NCI-H1436 treated with DMSO at 0.1 percent for 48 hours (cell line): Measurements from ENCODE around the gene RPEL1.
"Not testable (repeated sequence)": the region's sequence is repeated elsewhere in the genome, so short reads cannot be mapped to it uniquely, and the experiment has no call there.

Experiments
- DNase-seq: peaks from one replicate; lab custom pipeline; 2025; lab: John Stamatoyannopoulos, UW

RPEL1 gene

DNA sequence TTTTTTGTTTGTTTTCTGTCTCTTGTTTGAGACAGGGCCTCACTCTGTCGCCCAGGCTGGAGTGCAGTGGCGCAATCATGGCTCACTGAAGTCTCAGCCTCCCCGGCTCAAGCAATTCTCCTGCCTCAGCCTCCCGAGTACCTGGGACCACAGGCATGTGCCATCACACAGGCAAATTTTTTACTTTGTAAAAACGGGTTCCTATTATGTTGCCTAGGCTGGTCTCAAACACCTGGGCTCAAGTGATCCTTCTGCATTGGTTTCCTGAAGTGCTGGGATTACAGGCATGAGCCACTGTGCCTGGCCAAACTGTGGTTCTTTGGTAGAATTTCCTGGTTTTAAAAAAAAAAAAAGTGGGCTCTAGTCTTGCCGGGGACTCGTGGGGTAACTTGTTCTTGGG is at the start of gene RPEL1:
TSS of gene RPEL1 (plus strand) at position 301 of the 400 bp plus-strand sequence. CDS start 110 bp downstream, outside the sequence.
- not testable (repeated sequence) for DNase-seq

DNA sequence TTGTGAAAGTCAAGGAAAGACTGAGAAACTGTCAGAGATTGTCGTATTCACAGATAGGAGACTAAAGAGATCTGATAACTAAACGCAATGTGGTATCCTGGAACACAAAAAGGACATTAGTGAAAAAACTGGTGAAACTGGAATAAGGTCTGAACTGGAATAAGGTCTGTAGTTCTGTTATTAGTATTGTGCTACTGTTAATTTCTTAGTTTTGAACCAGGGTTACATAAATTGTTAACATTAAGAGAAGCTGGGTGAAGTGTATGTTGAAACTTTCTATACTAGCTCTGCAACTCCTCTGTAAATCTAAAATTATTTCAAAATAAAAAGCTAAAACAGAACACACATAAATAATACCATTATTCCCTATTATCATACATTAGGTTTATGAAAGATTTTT is 49.2 kb upstream of the RPEL1 start:
- DNase-seq = no peak

DNA sequence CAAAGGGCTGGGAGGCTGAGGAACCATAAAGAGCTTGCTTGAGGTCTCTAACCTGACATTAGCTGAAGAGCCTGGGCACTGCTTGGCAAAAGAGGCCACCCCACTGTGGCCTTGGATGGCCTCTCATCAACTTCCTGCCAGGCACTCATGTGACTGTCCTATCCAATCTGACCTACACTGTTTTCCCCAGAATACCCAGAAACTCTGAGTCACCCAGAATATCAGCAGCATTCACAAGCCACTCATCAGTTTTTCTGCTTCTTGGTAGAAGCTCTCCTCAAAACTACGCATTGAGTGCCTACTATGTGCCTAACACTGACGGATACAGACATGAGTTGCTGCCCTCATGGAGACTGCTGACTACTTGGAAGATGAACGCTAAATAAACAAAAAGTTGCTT is 48.5 kb upstream of the RPEL1 start:
- DNase-seq = no peak

DNA sequence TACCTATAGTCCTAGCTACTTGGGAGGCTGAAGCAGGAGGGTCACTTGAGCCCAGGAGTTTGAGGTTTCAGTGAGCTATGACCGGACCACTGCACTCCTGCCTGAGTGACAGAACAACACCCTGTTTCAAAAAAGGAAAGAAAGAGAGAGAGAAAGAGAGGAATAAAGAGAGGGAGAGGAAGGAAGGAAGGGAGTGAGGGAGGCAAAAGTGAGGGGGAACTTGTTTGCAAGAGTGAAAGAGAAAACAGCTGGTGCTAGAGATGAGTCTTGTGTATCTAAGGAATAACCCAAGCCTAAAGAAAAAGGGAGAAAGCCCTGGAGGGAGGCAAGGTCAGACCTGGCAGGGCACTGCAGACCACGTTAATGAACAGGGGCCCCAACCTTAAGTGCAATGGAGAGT is 47.8 kb upstream of the RPEL1 start:
- no peak for DNase-seq

DNA sequence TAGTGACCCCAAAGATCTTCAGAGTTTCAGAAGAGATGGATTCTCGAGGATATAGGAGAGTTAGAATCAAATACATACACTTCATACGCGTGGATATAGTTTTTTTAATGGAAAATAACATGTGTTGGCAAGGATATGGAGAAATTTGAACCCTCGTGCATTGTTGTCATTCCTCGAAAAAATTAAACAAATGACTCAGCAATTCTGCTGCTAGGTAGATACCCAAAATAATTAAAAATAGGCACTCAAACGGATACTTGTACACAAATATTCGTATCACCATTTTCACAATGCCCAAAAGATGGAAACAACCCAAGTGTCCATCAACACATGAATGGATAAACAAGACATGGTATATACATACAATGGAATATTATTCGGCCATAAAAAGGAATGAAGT is 47.0 kb upstream of the RPEL1 start:
- no peak for DNase-seq

DNA sequence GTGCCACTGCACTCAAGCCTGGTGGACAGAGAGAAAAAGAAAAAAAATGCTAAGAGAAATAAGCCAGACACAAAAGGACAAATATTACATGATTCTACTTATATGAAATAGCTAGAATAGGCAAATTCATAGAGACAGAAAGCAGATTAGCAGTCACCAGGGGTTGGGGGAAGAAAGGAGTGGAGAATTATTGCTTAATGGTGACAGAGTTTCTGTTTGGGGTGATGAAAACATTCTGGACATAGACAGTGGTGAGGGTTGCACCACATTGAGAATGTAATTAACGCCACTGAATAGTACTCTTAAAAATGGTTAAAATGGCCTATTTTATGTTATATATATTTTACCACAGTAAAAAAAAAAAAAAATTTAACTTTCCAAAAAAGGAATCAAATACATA is 46.2 kb upstream of the RPEL1 start:
- DNase-seq = no peak

DNA sequence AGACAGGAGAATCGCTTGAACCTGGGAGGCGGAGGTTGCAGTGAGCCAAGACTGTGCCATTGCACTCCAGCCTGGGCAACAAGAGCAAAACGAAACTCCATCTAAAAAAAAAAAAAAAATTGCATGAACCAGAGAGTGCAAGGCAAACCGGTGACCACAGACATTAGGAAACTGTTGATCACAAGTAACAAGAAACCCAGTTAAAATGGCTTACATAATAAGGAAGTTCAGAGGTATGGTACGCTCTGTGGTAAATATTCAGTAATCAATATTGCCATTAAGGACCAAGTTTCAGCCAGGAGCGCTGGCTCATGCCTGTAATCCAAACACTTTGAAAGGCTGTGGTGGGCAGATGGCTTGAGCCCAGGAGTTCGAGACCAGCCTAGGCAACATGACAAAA is 43.4 kb upstream of the RPEL1 start:
- DNase-seq = no peak

DNA sequence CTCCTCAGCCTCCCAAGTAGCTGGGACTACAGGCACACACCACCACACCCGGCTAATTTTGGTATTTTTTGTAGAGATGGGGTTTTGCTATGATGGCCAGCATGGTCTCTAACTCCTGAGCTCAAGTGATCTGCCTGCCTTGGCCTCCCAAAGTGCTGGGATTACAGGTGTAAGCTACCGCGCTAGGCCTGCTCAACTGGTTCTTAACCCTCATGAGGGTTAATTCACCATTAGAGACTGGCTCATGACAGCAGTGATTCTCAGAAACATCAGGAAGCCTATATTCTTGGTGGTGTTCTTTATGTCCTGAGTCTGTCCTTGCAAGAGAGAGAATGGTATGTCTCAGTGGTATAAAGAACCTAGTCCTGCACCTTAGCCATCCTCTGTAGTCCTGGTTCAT is 42.2 kb upstream of the RPEL1 start:
- no peak for DNase-seq

DNA sequence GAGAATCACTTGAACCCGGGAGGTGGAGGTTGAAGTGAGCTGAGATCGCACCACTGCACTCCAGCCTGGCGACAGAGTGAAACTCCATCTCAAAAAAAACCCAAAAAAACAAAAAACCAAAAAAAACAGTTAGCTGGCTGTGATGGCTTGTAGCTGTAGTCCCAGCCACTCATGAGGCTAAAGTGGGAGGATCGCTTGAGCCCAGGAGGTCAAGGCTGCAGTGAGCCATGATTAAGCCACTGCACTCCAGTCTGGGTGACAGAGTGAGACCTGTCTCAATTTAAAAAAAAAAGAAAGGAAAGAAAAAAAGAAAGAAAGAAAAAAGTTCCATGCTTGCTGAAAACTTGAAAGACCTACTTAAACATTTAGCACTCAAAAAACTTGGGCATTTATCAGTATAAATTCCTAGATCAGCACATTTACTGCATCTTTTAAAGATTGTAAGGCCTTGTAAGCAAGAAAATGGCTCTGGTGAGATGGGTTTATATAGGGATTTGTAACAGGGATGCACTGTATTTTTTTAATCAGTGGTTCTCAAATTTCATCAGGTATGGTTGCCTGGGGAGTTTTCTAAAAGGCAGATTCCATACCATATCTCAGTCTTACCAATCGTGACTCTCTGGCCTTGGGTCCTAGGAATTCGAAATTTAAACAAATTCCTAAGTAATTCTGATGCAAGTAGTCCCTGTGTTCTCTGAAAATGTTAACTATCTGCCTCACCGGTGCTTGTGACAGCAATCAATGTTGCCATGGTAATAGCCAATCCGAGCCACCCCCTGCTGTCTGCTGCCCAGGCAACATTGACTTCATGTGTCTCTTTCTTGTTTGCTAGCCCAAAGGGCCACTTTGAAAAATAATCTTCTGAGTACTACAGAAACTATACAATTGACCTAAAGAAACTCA is 41.1 kb upstream of the RPEL1 start:
- no peak for DNase-seq

DNA sequence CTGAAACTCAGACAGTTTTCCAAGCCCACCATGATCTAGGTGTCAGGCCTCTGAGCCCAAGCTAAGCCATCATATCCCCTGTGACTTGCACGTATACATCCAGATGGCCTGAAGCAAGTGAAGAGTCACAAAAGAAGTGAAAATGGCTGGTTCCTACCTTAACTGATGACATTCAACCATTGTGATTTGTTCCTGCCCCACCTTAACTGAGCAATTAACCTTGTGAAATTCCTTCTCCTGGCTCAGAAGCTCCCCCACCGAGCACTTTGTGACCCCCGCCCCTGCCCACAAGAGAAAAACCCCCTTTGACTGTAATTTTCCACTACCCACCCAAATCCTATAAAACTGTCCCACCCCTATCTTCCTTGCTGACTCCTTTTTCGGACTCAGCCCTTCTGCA is 40.3 kb upstream of the RPEL1 start:
- DNase-seq = not testable (repeated sequence)

DNA sequence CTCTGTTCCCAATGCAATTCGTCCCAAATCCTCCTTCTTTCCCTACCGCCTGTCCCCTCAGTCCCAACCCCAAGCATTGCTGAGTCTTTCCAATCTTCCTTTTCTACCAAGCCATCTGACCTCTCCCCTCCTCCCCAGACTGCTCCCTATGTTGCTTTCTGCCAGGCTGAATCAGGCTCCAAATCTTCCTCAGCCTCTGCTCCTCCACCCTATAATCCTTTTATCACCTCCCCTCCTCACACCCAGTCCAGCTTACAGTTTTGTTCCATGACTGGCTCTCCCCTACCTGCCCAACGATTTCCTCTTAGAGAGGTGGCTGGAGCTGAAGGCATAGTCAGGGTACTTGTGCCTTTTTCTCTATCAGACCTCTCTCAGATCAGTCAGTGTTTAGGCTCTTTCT is 39.0 kb upstream of the RPEL1 start:
- DNase-seq = not testable (repeated sequence)

DNA sequence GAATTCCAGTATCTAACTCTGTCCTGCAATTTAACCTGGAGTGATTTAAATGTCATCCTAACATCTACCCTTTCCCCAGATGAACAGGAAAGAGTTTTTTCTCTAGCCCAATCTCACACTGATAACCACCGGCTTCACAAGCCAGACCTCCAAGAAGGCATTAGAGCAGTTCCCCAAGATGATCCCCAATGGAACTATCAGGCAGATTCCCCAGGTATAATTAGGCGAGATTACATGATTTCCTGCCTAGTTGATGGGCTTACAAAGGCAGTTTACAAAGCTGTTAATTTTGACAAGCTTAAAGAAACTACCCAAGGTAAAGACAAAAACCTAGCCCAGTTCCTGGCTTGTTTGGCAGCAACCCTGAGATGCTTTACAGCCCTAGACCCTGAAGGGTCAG is 38.5 kb upstream of the RPEL1 start:
- DNase-seq = no peak

DNA sequence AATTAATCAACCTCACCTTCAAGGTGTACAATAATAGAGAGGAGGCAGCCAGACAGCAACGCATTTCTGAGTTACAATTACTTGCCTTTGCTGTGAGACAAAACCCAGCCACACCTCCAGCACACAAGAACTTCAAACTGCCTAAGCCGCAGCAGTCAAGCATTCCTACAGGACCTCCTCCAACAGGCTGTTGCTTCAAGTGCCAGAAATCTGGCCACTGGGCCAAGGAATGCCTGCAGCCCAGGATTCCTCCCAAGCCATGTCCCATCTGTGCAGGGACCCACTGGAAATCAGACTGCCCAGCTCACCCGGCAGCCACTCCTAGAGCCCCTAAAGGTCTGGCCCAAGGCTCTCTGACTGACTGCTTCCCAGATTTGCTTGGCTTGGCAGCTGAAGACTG is 38.0 kb upstream of the RPEL1 start:
- DNase-seq = not testable (repeated sequence)

DNA sequence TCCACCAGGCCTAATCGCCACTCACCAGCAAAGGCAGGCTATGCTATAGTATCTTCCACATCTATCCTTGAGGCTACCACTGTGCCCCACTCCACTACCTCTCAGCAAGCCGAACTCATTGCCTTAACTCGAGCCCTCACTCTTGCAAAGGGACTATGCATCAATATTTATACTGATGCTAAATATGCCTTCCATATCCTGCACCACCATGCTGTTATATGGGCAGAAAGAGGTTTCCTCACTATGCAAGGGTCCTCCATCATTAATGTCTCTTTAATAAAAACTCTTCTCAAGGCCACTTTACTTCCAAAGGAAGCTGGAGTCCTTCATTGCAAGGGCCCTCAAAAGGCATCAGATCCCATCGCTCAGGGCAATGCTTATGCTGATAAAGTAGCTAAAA is 35.4 kb upstream of the RPEL1 start:
- not testable (repeated sequence) for DNase-seq

DNA sequence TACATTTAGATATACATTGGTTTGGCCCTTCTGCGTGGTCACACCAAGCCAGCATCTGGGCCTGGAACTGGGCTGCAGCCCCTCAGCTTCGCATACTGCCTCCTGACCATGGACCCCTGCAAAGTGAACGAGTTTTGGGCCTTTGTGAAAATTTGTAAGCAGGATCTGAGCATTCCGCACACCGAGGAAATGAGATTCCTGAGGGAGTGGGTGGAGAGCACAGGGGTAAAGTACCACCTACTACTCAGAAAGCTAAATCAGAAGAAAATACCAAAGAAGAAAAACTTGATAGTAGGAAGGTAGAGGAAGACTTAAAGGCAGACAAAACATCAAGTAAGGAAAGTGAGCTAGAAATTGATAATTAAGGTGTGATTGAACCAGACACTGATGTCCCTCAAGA is 30.1 kb upstream of the RPEL1 start:
- DNase-seq = no peak

DNA sequence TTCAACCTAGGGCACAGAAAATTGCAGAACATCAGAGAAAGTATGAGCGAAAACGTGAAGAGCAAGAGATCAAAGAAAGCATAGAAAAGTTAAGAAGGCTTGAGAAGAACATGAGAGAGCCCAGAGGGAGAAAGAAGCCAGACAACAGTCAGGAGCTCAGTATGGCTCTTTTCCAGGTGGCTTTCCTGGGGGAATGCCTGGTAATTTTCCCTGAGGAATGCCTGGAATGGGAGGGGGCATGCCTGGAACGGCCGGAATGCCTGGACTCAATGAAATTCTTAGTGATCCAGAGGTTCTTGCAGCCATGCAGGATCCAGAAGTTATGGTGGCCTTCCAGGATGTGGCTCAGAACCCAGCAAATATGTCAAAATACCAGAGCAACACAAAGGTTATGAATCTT is 29.3 kb upstream of the RPEL1 start:
- not testable (repeated sequence) for DNase-seq

DNA sequence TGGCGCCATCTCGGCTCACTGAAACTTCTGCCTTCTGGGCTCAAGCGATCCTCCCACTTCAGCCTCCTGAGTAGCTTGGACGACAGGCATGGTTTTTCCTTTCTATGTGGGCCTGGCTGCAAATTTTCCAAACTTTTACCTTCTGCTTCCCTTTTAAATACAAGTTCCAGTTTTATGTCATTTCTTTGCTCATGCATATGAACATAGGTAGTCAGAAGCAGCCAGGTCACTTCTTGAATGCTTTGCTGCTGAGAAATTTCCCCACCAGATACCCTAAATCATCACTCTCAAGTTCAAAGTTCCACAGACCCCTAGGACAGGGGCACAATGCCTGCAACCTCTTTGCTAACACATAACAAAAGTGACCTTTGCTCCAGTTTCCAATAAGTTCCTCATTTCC is 21.6 kb upstream of the RPEL1 start:
- DNase-seq = no peak

DNA sequence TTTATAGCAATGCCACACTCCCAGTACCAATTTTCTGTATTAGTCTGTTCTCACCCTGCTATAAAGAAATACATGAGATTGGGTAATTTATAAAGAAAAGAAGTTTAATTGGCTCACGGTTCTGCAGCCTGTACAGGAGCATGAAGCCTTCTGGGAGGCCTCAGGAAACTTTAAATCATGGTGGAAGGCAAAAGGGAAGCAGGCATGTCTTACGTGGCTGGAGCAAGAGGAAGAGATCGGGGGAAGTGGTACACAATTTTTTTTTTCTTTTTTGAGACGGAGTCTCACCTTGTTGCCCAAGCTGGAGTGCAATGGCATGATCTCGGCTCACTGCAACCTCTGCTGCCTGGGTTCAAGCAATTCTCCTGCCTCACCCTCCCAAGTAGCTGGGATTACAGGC is 21.0 kb upstream of the RPEL1 start:
- not testable (repeated sequence) for DNase-seq

DNA sequence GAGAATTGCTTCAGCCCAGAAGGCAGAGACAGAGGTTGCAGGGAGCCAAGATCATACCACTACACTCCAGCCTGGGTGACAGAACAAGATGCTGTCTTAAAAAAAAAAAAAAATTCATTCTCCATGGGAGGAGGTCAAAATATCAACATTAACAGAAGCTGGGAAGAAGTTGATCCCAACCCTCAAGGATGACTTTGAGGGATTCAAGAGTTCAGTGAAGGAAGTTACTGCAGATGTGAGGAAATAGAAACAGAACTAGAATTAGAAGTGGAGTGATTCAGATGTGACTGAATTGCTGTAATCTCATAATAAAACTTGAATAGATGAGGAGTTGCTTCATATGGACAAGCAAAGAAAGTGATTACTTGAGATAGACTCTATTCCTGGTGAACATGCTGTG is 19.7 kb upstream of the RPEL1 start:
- no peak for DNase-seq

DNA sequence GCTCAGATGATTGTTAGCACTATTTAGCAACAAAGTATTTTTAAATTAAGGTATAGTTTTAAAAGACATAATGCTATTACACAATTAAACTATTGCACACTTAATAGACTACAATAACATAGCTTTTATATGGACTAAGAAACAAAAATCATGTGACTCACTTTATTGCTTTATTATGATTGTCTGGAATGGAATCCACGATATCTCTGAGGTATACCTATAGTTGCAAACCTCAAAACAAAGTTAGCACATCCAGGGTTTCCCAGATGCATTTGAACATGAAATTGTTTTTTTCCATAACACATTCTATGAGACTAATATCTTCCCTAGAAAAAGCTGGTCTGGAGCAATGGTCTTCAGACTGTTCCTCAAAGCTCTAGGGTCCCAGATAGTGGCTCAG is 18.3 kb upstream of the RPEL1 start:
- no peak for DNase-seq

DNA sequence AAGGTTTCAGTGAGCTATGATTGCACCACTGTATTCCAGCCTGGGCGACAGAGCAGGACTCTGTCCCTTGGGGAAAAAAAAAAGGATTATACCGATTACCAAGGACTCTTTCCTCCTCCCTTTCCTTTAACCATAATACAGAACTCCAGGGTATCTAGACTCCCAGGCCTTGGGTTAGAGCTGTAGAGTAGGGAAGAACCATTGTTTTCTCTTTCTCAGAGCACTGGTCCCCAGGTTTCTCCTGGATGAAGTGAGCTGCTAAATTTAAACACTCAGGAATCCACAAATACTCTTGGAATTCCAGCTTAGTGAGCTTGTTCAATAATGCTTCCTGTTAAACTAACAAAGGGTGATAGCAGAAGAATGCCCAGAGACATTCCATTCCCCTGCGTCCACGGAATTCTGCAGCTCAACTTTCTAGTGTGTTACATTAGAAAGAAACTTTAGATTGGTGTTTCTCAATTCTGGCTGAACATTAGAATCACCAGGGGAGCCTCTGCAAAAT is 14.6 kb upstream of the RPEL1 start:
- no peak for DNase-seq

DNA sequence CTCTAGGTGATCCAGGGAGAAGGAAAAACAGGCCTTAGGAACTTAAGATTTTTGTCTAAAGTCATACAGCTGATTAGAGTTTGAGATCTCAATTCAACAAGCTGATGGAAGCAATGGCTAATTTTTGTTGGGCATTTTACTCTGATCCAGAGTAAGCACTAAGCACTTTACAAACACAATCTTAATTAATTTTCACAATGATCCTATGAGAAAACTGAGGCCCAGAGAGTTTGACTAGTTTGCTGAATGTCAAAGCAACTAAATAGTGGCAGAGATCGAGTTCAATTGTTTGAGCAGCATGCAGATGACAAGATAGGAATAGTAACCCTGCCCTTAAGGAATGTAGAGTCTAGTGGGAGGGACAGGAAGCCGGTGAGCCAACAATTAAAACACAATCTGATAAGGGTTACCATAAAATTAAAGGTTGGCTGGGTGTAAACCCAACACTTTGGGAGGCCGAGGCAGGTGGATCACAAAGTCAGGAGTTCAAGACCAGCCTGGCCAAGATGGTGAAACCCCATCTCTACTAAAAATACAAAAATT is 13.5 kb upstream of the RPEL1 start:
- DNase-seq = no peak

DNA sequence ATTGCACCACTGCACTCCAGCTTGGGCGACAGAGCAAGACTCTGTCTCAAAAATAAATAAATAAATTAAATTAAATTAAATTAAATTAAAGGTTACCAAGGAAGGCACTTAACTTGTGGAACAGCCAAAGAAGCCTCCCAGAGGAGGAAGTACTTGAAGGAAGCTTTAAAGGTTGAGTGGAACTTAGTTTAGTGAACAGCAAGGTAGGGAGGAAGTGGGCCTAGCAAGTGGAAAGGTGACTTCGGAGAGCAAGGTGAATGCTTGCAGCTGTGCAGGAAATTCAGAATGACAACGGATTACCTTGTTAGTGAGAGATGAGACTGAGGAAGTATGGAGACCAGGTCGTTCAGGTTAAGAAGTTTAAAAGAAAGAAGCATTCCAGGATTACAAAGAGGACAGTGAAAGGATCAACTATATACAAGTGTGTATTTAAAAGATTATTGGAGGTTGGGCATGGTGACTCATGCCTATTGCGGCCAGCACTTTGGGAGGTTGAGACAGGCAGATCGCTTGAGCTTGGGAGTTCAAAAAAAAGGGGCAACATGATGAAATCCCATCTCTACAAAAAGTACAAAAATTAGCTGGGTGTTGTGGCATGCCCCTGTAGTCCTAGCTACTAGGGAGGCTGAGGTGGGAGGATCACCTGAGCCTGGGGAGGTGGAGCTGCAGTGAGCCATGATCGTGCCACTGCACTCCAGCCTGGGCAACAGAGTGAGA is 12.8 kb upstream of the RPEL1 start:
- no peak for DNase-seq
